HG03066 (cell line): ENCODE results near the gene PCDH15.
"Not testable (repeated sequence)": the region's sequence is repeated elsewhere in the genome, so short reads cannot be mapped to it uniquely, and the experiment has no call there.

Experiments
- ATAC-seq: cut with Tn5 transposase; IDR thresholded peaks from one replicate; pipeline ENCODE4 v1.9.1; 2021; ENCODE audit warnings: low read depth; ENCODE audit not compliant: unreplicated experiment

Gene PCDH15

DNA sequence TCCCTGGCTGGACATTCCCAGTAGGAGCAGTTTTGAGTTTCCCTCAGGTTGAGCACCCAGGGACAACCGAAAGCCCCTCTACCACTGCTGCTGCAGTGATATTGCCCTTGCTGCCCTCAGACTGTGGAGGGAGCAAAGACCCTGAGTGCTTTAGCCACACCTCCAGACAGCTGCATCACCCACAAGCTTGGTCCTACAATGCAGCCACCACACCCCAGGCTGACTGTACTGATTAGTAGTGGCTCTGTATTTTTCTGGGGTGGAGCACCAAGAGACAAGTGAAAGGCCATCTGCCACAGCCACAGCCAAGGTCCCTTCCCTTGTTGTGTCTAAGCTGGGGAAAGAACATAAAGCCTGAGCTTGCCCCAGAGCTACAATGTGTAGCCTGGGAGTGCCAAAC, 789.9 kb downstream of the PCDH15 start:
- ATAC-seq = no peak

DNA sequence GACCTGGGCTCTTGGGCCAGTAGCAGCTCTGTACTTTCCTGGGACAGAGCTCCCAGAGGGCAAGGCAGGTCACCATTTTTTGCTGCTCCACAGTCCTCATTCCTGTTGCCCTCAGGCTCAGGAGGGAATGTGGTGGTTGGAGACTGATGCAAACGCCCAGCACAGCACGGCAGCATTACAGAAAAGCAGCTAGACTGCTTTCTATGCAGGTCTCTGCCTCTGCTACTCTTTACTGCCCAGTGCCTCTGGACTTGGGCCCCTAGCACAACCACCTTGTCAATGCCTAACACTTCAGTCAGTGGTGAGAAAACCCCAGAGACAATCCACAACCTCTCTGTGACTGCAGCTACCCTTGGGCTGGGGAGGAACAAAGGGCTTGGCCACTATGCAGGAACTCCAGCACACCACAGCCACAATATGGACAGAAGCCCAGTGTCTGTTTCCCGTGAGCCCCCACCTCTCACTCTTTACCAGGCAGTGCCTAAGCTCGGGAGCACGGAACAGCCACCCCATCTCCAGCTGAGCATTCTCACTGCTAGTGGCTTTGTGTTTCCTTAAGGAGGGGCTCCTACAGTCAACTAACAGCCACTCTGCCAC, 790.6 kb downstream of the PCDH15 start:
- ATAC-seq = no peak

DNA sequence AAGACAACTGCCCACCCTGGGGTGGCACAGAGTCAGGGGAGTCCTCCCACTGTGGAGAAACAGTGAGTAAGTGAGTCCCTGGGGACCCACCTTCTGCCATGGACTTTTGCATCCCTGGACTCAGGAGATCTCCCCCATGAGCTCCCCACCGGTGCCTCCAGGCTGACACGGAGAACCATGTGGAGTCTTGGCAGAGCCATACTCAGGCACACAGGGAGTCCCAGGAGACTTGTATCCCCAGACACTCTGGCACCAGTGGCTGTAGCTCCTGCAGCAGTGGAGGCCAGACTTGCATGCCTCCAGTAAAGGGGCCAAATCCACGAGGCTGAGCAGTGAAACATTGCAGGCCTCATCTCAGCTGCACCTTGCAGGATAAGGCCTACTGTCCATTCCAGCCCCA, 791.4 kb downstream of the PCDH15 start:
- no peak for ATAC-seq

DNA sequence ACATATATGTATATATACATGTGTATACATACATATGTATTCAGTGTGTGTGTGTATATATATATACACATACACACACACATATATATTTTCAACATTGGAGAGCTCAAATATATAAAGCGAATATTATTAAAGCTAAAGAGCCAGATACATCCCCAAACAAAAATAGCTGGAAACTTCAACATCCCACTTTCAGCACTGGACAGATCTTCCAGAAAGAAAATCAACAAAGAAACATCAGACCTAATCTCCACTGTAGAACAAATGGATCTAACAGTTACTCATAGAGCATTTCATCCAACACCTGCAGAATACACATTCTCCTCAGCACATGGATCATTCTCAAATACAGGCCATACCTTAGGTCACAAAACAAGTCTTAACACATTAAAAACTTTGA, 799.0 kb downstream of the PCDH15 start:
- ATAC-seq = no peak

DNA sequence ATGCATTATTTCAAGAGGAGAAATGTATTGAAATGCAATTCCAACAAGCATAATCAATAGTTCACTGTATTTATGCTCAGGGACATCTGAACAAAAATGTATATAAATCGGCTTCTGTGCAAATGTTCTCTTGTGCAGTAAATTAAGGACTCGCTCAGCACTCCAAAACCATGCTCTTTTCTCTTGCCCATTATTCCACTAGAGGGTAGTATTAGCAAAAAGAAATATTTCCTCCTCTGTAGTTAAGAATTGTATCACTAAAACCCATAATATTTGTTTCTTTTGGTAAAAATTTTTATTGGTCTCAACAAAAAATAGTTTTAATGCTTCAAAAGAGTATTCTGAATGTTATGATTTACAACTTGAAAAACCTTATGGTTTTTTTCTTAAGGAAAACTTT, 803.1 kb downstream of the PCDH15 start:
- ATAC-seq = no peak

DNA sequence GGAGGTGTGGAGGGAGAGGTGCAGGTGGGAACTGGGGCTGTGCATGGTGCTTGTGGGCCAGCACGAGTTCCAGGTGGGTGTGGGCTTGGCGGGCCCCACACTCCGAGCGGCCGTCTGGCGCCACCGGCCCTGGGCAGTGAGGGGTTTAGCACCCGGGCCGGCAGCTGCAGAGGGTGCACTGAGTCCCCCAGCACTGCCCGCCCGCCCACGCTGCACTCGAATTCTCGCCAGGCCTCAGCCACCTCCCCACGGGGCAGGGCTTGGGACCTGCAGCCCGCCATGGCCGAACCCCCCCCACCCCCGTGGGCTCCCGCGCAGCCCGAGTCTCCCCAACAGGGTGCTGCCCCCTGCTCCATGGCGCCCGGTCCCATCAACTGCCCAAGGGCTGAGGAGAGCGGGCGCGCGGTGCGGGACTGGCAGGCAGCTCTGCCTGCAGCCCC, 810.2 kb downstream of the PCDH15 start:
- ATAC-seq = no peak

DNA sequence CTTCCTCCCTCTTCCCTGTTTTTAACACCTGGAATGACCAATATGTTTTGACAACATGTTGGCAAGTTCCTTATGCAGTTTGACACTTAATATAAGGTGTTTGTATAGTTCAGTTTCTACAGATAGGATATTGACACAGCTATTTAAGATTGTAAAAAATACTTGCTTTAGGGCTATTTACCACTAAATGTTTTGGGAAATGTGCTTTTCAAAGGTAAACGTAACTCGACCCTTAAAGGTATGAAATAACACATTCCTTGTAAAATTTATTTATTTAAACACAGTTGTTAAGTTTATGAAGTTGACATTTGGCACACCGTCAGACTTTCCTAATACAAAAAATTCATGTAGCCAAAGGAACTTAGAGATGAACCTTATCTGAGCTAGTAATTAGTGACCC, 817.6 kb downstream of the PCDH15 start:
- no peak for ATAC-seq

DNA sequence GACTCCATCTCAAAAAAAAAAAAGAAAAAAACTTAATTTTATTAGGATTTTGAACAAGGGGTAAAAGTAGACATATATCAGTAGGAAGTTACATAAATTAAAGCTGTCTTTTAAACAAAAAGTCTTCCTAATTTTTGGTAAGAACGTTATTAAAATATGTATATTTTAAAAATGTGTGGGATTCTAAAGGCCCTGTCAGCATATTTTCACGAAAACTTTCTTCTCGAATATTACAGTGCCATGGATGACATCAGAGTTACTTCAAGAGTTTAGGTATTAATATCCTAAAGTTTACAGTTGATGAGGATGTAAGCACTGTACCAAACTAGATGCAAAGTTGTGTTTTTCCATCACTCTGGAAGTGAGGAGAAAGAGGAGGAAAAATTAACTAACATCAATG, 820.8 kb downstream of the PCDH15 start:
- ATAC-seq = no peak

DNA sequence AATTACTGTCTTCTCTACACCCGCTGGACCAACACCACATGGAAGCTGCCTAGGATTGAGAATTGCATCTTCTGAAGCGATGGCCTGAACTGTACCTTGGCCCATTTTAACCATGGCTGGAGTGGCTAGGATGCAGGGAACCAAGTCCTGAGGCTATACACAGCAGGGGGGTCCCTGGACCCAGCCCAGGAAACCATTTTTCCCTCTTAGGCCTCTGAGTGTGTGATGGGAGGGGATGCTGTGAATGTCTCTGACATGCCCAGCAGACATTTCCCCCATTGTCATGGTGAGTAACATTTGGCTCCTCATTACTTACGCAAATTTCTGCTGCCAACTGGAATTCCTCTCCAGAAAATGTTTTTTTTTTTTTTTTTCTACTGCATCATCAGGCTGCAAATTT, 822.7 kb downstream of the PCDH15 start:
- no peak for ATAC-seq

DNA sequence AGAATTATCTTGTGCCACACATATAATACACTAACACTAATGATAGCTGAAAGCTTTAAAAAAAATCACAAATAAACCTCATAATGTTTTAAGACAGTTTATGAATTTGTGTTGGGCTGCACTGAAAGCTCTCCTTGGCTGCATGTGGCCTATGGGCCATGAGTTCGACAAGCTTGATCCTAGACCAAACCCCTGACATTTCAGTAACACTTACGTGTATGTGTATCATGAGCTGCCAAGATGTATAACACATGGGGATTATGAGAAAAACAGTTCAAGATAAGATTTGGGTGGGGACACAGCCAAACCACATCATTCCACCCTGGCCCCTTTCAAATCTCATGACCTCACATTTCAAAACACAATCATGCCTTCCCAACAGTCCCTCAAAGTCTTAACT, 823.8 kb downstream of the PCDH15 start:
- ATAC-seq = no peak

DNA sequence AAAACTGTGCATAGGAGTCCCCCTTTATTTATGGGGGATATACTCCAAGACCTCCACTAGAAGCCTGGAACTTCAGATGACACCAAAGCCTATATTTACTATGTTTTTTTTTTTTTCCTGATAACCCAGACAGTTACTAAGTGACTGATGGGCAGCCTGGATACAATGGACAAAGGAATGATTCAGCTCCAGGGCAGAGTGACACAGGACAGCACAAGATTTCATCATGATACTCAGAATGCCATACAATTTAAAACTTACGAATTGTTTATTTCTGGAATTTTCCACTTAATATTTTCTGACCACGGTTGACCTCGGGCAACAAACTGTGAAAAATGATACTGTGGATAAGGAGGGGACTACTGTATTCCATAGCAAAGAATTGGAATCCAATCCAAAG, 843.6 kb downstream of the PCDH15 start:
- ATAC-seq = no peak

DNA sequence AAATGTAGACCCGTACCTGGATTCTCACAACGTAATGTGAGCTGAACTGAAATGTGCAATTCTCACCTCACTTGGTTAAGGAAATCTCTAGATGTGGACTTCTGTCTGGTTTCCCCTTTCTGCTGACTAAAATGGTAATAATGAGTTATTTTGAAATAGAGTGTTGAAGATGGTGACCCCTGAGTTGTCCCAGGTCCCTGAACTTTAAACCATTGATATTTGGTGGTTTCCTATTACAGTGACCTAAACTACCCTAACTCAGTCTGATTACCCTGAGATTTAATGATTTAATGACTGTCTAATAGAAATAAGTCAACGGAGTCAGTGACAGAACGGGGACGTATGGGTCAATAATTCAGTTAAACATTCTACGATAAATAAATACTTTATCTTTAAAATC, 845.9 kb downstream of the PCDH15 start:
- ATAC-seq = no peak

DNA sequence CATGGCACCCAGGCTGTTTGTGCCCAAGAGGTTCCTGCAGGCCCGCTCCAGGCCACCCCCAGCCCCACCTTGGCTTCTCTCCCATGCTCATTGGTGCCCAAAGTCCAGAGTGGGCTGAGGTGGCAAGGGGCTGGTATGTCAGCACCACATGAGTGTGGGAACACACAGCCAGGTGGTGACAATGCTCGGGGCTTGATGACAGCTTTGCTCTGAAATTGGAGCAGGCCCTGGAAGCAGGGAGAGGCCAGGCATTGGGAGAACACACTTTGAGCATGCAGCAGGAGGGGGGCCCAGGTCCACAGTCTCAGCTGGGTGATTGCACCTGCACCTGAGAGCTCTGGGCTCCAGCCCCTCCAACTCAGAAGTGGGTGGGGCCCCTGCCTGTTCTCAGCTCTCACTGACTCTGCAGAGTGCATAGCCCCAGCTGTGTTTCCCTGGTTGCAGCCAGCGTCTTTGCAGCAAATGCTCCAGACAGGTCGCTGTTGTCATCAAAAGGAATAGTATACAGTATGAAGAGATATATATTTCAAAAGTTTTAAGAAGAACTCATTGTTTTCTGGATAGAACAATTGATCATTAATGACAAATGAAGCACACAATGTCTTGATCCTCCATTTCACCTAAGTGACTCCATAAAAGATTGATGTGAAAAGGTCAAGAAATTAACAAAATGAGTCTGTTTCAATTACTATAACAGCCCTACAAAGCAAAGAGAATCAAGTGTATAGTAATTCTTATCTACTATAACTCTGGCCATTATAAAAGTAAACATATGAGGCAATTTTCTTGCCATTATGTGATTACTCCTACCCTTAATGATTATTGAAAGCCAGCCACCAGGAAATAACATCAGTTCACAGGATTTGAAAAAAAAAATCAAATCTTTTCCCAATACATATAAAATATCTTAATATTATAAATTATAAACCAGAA, 848.1 kb downstream of the PCDH15 start:
- no peak for ATAC-seq

DNA sequence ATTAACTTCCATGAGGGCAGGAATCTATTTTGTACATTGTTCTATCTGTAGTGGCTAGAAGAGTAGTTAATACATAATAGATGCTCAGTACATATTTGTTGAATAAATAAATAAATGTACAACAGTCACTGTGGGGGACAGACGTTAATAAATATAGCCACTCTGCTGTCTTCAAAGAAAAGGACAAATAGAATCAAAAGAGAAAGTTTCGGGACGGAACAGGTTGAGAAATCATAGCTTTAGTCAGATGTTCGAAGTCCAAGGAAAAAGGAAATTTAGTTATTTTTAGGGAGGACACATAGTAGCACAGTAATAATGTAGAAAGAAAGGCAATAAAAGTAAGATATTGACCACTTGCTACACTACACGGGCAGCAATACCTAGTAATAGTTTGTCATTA, 861.4 kb downstream of the PCDH15 start:
- ATAC-seq = no peak

DNA sequence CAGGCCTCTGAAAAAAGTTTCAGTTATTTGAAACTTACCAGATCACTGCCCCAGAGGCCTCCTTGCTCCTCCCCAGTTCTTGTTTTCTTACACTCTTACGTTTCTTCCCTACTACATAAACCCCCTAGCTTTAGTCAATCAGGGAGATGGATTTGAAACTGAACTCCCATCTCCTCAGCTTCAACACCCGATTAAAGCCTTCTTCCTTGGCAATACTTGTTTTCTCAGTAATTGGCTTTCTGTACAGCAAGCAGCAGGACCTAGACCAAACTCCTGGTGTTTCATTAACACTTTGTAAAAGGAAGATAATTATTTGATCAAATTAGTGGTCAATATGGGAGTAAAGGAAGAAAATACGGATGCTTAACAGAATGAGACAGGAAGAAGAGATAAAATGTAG, 870.4 kb downstream of the PCDH15 start:
- no peak for ATAC-seq

DNA sequence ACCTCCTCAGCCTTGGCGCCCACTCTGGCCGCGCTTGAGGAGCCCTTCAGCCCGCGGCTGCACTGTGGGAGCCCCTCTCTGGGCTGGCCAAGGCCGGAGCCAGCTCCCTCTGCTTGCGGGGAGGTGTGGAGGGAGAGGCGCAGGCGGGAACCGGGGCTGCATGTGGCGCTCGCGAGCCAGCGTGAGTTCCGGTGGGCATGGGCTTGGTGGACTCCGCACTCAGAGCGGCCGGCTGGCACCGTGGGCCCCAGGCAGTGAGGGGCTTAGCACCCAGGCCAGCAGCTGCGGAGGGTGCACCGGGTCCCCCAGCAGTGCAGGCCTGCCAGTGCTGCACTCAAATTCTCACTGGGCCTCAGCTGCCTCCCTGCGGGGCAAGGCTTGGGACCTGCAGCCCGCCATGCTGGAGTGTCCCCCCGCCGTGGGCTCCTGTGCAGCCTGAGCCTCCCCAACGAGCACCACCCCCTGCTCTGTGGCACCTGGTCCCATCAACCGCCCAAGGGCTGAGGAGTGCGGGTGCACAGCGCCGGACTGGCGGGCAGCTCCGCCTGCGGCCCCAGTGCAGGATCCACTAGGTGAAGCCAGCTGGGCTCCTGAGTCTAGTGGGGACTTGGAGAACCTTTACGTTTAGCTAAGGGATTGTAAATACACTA, 876.9 kb downstream of the PCDH15 start:
- ATAC-seq = not testable (repeated sequence)

DNA sequence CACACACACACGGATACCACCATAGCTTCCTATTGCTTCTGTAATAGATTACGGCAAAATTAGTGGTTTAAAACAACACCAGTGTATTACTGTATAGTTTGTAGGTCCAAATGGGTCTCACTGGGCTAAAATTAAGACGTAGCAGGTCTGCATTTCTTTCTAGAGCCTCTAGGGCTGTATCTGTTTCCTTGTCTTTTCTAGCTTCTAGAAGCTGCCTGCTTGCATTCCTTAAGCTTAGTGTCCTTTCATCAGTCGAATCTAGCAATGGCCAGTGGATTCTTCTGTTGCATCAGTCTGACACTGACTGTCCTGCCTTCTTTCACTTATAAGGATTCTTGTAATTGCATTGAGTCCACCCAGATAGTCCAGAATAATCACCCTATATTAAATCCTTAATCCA, 882.3 kb downstream of the PCDH15 start:
- no peak for ATAC-seq

DNA sequence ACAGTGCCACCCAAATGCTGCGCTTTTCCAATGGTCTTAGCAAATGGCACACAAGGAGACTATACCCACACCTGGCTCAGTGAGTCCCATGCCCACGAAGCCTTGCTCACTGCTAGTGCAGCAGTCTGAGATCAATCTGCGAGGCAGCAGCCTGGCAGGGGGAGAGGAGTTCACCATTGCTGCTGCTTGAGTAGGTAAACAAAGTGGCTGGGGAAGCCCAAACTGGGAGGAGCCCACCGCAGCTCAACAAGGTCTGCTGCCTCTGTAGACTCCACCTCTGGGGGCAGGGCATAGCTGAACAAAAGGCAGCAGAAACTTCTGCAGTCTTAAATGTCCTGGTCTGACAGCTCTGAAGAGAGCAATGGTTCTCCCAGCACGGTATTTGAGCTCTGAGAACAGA, 891.2 kb downstream of the PCDH15 start:
- ATAC-seq = no peak

DNA sequence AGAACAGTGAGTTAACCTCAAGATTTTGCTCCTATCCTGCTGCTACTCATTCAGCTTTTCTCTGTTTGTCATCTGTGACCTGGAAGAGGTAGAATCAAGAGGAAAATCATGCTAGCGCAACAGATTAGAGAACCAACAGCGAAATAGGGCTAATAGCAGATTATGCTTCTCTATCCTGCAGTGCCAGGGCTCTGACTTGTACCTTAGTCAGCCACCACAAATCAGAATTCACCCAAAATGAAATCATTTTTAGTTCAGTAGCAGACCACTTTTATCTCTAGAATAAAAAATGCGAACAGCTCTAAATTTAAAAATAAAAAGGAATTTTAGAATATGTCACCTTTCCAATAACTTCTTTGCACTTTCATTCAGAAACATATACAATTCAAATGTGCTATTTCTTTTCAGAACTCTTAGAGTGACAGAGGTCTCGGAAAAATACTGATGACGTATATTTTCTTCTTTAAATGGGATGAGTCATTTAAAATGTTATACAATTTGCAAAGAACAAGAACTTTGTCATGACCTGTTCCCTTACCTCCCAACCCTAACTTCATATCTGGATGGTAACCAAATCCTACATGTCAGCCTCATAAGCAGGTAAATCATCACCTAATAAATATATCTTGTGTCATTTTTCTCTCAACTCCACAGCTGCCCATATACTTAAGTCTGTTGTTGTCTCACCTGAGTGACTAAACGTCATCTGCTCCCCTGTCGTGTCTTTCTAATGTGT, 896.4 kb downstream of the PCDH15 start:
- ATAC-seq = no peak

DNA sequence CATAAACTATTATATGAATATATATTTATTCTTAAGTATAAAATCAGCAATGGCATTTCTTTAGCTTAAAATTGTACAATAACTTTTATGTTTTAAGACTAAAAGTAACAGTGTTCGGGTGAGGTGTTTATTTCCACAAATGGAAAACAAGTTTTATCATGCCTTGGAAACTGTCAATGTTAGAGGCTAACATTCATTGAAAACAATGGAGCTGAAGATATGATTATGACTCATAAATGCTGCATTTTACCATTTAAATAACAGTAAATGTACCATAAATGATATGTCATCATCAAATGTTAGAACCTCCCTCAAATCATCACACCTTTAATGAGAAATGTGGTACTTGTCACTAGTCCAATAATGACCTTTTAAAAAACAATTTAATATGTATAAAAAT, 897.3 kb downstream of the PCDH15 start:
- ATAC-seq = no peak
